ENCODE results near the gene HSPD1.

HSPD1 gene

GRCh38 chr2:197472166-197472565 lies 27.5 kb downstream of the HSPD1 start:
- H3K4me3 ChIP-seq (ENCODE audit: low read depth, low read length), result no peak overlapping the region
- TF ChIP-seq CTCF (IDR thresholded peaks at IDR 0.05; ENCODE audit: low read depth, low read length), result no peak

GRCh38 chr2:197464175-197464574 lies 35.5 kb downstream of the HSPD1 start:
- H3K4me3 ChIP-seq (ENCODE audit: low read depth, low read length), result no peak overlapping the region
- no peak for TF ChIP-seq CTCF (IDR thresholded peaks at IDR 0.05; ENCODE audit: low read depth, low read length)

DNA sequence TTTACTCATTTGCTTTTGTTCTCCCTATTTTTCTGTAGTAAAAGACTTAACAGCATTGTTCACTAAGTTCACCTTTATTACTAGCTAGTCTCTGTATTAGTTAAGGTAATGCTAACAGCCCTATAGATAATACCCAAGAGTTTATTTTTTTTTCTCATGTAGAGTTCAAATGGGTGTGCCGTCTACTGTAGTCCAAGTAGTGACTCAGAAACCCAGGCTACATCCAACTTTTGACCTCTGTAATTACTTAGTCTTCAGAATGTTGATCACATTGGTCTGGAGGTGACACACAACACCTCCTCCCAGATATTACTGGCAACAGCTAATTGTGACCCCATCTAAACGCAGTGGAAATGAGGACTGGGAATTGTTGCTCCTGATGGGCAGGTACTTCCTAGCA lies 38.6 kb downstream of the HSPD1 start:
- no peak for TF ChIP-seq CTCF (IDR thresholded peaks at IDR 0.05; ENCODE audit: low read depth, low read length)
- H3K4me3 ChIP-seq (ENCODE audit: low read depth, low read length), result no peak overlapping the region

DNA sequence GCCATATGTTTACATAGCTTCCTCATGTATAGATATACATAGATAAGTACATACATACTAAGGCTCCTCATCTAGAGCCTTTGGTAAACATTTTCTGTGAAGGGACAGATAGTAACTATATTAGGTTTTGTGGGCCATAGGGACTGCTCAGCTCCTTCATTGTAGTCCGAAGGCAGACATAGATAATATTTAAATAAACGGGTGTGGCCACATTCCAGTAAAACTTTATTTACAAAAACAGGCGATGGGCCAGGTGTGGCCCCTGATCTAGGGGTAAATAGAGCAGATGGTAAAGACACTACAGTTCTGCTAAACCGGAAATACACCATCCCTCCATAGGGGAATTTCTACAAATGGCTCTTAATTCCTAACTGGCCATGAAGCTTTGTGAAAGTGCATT lies 39.0 kb downstream of the HSPD1 start:
- no peak overlapping the region for H3K4me3 ChIP-seq (ENCODE audit: low read depth, low read length)
- no peak for TF ChIP-seq CTCF (IDR thresholded peaks at IDR 0.05; ENCODE audit: low read depth, low read length)

DNA sequence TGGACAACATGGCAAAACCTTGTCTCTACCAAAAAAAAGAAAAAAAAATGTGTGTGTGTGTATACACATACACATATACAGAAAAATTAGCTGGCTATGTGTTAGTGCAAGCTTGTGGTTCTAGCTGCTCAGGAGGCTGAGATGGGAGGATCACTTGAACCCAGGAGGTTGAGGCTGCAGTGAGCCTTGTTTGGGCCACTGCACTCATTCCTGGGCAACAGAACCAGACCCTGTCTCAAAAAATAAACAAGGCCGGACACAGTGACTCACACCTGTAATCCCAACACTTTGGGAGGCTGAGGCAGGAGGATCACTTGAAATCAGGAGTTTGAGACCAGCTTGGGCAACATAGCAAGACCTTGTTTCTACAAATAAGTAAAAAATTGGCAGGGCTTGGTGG lies 44.2 kb downstream of the HSPD1 start:
- TF ChIP-seq CTCF (IDR thresholded peaks at IDR 0.05; ENCODE audit: low read depth, low read length), result no peak
- no peak overlapping the region for H3K4me3 ChIP-seq (ENCODE audit: low read depth, low read length)

GRCh38 chr2:197454923-197455322 lies 44.7 kb downstream of the HSPD1 start:
- peak overlapping the region; percentile 97 for H3K4me3 ChIP-seq (ENCODE audit: low read depth, low read length)
- no peak for TF ChIP-seq CTCF (IDR thresholded peaks at IDR 0.05; ENCODE audit: low read depth, low read length)

DNA sequence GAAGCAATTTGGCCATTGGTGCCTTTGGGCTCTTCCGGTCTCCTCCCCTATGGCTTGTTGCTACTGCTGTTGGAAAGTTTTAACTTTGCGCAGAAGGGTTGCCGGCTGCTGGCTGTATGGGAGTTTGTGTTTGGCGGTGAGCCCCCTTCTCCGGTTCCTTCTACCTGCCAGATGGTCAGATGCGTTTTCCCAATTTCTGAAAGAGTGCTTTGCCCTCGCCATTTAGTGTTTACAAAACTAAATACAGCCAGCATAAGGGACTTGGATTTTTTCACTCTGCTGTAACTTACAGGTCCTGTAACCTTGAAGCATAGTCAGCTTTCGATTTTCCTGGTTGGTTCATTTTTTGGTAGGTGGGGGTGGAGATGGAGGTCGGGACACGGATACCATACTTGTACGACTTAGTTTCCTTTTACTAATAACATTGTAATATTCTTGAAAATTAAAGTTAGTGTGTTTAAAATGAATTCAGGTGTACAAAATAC lies 45.7 kb downstream of the HSPD1 start:
- H3K4me3 ChIP-seq (ENCODE audit: low read depth, low read length), result peak overlapping the region; percentile 97
- TF ChIP-seq CTCF (IDR thresholded peaks at IDR 0.05; ENCODE audit: low read depth, low read length), result no peak
